ENCODE data around the gene CREBBP. TPM values are rescaled to one million over a fixed set of nuclear protein-coding genes. Genes with fewer than 3 reads are reported as not detected.

Gene CREBBP
- total and polyA plus RNA-seq, 9 of the 15 experiments (the other 6 are each of a cell fraction or from before 2014, with no cell fraction given): 0.70 to 24.8 (median 5.6) TPM

DNA sequence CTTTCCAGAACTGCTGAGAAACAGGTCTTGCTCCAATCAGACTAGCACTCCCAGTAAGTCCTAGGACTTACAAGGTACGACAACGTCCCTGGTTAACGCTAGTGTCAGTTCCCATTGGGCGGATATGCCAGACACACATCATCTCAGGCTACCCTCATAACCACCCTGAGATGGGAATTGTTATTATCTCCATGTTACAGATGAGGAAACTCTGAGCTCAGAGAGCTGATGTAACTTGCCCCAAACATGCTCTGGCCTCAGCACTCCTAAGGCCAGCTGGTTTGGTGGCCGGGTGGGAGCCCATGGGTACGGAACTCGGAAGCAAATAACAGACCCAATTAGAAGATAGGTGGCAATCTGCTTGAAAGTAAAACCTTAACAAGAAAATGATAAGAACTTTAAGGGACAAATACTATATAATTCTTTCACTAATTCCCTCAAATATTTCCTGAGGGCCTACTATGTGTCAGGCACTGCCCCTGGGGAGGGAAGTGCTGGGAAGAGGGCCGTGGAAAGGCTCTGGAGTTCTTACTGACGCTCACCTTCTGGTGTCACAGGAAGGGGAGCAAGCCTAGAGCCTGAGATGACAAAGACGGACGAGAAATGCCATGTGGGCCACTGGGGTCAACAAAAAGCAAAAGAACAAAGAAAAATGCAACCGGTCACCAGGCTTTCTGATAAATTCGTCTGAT, 6.9 kb downstream of the CREBBP start (continued):
- TF ChIP-seq, protein P1, sequence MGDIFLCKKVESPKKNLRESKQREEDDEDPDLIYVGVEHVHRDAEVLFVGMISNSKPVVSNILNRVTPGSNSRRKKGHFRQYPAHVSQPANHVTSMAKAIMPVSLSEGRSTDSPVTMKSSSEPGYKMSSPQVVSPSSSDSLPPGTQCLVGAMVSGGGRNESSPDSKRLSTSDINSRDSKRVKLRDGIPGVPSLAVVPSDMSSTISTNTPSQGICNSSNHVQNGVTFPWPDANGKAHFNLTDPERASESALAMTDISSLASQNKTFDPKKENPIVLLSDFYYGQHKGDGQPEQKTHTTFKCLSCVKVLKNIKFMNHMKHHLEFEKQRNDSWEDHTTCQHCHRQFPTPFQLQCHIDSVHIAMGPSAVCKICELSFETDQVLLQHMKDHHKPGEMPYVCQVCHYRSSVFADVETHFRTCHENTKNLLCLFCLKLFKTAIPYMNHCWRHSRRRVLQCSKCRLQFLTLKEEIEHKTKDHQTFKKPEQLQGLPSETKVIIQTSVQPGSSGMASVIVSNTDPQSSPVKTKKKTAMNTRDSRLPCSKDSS (IDR thresholded peaks at IDR 0.05; ENCODE audit: low read depth, partially characterized antibody): no peak
- TF ChIP-seq, protein P2, sequence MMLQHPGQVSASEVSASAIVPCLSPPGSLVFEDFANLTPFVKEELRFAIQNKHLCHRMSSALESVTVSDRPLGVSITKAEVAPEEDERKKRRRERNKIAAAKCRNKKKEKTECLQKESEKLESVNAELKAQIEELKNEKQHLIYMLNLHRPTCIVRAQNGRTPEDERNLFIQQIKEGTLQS (IDR thresholded peaks at IDR 0.05): peak; percentile 91
- TF ChIP-seq, protein P2 (CRISPR knock-in tag; conservative IDR thresholded peaks at IDR 0.05): no peak
- TF ChIP-seq, protein P3, sequence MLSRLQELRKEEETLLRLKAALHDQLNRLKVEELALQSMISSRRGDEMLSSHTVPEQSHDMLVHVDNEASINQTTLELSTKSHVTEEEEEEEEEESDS (CRISPR knock-in tag; IDR thresholded peaks at IDR 0.05): no peak
- TF ChIP-seq SMARCA5 (IDR thresholded peaks at IDR 0.05) (no peak), CEBPG (CRISPR knock-in tag; IDR thresholded peaks at IDR 0.05) (peak; percentile 90), CEBPG (tag; conservative IDR thresholded peaks at IDR 0.05 in 1 of 2, IDR thresholded peaks at IDR 0.05 in 1 of 2) (peak in 1 of 2 experiments; percentile 90; a peak in 2 of 4 replicates), MTA2 (IDR thresholded peaks at IDR 0.05; ENCODE audit: low read depth) (no peak; the same call in 1 of the 2 replicates), ELF4 (CRISPR knock-in tag; IDR thresholded peaks at IDR 0.05) (peak; percentile 47; the same call in 1 of the 2 replicates), CTBP1 (IDR thresholded peaks at IDR 0.05; ENCODE audit: borderline replicate concordance) (peak; percentile 82), BACH1 (tag; IDR thresholded peaks at IDR 0.05) (0 out of 2 replicates have a peak, but pooled peaks have one; percentile 15), HMGN3 (IDR thresholded peaks at IDR 0.05; ENCODE audit: borderline replicate concordance, extremely low read depth, insufficient read length, low read depth, low read length) (no peak), DMBX1 (CRISPR knock-in tag; IDR thresholded peaks at IDR 0.05; ENCODE audit: borderline replicate concordance) (peak; percentile 81), ATF1 (CRISPR knock-in tag; IDR thresholded peaks at IDR 0.05) (no peak), ATF1 (tag; IDR thresholded peaks at IDR 0.05) (no peak), ZNF589 (CRISPR knock-in tag; IDR thresholded peaks at IDR 0.05; ENCODE audit: low read depth) (peak; percentile 78), RFX1 (IDR thresholded peaks at IDR 0.05) (no peak), MAZ (CRISPR knock-in tag; conservative IDR thresholded peaks at IDR 0.05 in 1 of 2, IDR thresholded peaks at IDR 0.05 in 1 of 2) (peak in 1 of 2 experiments; percentile 43; a peak in 1 of 4 replicates)
- TF ChIP-seq, protein P4, sequence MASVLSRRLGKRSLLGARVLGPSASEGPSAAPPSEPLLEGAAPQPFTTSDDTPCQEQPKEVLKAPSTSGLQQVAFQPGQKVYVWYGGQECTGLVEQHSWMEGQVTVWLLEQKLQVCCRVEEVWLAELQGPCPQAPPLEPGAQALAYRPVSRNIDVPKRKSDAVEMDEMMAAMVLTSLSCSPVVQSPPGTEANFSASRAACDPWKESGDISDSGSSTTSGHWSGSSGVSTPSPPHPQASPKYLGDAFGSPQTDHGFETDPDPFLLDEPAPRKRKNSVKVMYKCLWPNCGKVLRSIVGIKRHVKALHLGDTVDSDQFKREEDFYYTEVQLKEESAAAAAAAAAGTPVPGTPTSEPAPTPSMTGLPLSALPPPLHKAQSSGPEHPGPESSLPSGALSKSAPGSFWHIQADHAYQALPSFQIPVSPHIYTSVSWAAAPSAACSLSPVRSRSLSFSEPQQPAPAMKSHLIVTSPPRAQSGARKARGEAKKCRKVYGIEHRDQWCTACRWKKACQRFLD (CRISPR knock-in tag; IDR thresholded peaks at IDR 0.05): peak; percentile 70; the same call in 1 of the 2 replicates

All from K562 (cell line).